HL-60/S4 treated with phorbol 12-myristate 13-acetate at 8.2 ng/mL for 4 days and 3 days (cell line): Measurements from ENCODE around the gene UBE3B.

Experiments
- in situ Hi-C: fragments of 300-500 bp; cut with MboI; formaldehyde crosslinking; loops from 2 replicates; pipeline ENCODE4 v1.15.0; 2022; ENCODE audit warnings: low sequenced_read_pairs

Gene UBE3B

DNA sequence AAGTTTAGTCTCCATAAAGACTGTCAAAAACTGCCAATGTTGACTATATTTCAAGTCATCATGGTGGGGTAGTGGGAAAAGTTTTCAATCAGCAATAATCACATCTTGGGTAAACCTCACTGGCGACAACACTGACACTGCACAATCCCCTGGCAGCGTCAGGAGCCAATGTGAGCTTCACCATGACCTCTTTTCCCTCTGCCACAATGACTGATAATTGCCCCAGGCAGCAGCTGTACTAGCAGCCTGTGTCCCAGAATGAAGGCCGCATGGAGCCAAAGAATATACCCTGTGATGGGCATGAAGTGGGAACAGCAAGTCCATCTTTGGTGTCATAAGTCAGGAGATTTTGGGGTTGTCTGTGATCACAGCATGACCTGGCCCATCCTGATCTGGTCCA, 90.5 kb downstream of the UBE3B start:
- in situ Hi-C loops = no loop called here

DNA sequence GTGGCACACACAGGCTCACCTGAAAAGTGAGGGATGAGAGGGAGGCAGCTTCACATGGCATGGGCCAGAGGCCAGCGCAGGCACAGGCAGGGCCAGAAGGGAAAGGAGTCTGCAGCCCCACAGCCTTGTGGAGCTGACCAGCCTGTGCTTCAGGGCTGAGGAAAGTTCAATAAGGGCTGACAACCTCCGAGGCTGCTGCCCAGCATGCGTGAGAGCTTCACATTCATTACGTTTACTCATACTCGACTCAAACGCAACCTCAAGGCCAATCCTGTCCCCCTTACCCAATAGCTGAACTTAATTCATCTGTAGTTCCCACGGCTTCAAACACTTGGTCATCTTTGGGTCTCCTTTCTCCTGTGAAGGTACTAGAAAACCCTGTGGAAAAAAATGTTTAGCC, 91.1 kb downstream of the UBE3B start:
- in situ Hi-C loops = no loop called here

DNA sequence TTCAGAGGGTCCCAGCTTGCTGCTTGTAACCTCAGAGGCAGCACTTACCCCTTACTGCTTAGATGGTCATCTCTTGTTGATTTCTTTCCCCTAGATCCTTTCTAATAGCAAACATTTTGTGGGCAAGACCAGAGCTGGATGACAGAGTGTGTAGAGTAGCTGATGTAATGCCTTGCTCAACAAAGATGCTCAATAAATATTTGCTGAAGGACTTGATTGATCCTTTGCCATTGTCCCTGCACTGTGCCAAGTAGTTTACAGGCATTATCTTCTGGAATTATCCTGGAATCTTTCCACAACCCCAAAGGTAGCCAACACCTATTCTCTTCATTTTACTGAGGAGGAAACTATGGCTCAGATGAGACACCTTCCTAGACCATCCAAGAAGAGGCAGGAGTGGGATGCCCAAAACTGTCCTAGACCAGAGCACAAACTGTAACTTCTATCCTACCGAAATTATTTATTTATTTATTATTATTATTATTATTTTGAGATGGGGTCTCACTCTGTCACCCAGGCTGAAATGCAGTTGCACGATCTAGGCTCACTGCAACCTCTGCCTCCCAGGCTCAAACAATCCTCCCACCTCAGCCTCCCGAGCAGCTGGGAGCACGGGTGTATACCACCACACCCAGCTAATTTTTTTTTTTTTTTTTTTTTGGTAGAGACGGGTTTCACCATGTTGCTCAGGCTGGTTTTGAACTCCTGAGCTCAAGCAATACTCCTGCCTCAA, 94.5 kb downstream of the UBE3B start:
- in situ Hi-C loops = no loop called here

DNA sequence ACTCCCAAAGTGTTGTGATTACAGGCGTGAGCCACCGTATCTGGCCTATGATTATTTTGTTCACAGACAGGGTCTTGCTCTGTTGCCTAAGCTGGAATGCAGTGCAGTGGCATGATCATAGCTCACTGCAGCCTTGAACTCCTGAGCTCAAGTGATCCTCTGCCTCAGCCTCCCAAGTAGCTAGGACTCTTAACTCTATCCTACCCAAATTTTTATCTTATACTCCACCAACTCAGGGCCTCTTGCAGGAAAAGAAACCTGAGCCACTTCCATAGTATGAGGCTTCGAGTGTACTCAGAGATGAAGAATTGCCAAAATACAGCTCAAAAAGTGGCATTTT, 95.0 kb downstream of the UBE3B start:
- in situ Hi-C loops = no loop called here

DNA sequence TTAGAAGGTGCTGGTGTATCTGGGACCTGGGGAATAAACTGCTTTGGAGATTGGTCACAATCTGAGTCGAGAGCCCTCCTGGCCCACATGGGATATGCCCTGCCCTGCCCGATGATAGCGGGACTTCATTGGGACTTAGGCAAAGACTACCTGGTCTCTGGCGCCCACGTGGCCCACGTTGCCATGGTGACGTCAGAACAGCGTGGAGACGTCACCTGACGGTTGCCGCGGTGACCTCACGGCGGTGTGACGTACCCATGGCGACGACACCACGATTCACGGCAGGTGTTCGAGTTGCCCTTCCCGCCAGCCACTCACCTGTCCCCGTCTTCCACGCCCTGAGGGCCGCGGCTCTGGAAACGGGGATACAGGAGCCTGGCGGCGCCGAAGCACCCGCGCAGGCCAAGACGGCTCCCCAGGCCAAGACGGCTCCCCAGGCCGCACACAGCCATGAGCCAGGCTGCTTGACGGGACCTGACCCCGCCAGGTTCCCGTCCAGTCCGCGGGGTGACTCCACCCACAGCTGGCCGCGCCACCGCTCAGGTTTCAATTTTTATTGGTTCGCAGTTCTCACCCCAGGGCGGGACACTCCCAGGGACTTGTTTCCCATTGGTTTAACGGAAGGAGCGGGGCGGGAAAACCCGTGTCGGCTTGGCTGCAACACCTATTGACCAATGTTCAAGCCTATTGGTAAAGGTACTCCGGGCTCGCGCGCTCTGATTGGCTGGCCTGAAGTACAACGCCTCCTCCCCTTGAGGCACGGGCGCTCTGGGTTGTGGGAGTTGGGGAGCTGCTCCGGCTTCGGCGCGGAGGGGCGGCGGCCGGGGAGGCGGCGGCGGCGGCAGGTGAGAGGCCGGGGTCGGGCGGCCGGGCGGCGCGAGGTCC, 95.8 kb downstream of the UBE3B start, which contains the start of the genes MMAB and MVK:
Gene MMAB, minus strand, starts transcription at position 476 of the 885 bp plus-strand sequence. Its CDS starts 24 bp downstream, at position 452.
Gene MVK, plus strand, starts transcription at position 766 of the 885 bp plus-strand sequence. CDS start 1,029 bp downstream, outside the sequence.
- in situ Hi-C loops = no loop called here

DNA sequence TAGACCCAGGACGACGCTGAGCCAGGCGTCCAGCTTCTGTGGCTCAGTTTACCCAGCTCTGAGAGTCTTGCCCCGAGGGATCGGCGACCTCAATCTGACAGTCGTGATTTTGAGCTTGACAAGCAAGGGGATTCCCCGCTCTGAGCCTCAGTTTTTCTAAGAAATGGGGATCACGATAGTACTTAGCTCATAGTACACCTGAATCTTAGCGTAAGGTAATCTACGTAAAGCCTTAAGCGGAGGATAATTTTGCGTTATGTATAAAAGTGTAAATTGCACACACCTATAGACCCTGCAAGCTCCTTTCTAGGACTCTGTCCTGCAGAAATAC, 96.4 kb downstream of the UBE3B start:
- in situ Hi-C loops = no loop called here

DNA sequence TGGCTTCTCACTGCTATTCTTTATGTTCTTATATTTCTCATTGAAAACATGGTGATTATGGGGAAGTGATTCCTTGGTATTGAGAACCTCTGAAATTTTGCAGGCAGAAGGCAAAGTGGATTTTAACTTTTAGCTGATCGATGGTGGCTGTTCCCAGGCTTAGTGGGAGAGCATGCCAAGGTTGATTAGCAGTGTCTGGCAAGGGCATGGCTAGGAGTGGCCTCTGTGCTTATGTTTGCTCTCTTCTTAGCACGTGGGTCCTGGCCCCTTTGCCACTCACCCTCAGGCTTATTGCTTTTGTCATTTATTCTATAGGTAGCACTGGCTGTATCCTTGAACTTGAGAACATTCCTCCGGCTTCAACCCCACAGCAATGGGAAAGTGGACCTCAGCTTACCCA, 98.2 kb downstream of the UBE3B start:
- in situ Hi-C loops = no loop called here

DNA sequence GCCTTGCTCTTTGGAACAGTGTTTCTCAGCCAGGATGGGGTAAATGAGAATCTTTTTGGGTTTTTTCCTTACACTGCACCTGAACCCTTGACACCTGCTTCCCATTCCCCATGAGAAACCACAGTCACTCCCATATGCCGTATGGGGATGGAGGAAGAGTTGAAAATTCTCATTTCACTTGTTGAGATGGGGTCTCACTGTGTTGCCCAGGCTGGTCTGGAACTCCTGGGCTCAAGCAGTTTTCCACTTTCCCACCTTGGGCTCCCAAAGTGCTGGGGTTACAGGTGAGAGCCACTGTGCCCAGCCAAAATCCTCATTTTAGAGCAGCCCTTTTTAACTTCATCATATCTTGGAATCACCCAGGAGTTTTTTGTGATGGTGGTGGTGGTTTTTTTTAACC, 99.9 kb downstream of the UBE3B start:
- in situ Hi-C loops = no loop called here

DNA sequence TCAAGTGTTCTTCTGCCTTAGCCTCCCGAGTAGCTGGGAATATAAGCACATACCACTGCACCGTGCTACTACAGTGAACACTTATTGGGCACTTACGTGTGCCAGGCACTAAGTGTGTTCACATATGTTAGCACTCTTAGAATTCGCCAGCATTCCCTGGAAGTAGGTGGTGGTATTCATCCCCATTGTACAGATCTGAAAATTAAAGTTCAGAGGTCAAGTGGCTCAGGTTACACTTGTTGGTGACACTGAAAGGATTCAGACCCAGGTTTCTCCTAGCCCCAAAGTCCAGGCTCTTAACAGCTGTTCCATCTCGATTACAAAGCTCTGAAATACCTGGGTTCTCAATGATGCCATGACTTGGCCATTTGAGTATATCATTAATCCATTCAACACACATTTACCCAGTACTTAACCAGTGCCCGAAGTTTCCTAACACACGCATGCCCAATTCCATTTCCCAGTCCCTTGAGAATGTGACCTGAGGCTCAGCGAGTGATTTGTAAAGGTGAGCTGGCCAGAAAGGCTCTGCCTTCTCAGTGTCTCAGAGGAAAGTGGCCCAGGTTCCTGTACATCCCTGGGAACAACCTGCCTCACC, 101.0 kb downstream of the UBE3B start:
- in situ Hi-C loops = no loop called here

DNA sequence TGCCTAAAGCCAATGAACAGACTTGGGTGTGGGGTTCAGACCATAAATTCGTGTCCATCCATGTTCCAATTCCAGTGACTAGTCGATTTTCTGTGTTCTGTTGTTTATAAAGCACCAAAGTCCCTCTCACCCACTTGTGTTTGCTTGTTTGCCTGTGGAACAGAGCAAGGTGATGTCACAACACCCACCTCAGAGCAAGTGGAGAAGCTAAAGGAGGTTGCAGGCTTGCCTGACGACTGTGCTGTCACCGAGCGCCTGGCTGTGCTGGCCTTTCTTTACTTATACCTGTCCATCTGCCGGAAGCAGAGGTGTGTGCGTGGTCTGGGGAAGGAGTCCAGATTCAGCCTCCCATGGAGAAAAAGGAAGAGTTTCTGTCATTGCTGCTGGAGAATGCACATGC, 102.2 kb downstream of the UBE3B start:
- in situ Hi-C loops = no loop called here

DNA sequence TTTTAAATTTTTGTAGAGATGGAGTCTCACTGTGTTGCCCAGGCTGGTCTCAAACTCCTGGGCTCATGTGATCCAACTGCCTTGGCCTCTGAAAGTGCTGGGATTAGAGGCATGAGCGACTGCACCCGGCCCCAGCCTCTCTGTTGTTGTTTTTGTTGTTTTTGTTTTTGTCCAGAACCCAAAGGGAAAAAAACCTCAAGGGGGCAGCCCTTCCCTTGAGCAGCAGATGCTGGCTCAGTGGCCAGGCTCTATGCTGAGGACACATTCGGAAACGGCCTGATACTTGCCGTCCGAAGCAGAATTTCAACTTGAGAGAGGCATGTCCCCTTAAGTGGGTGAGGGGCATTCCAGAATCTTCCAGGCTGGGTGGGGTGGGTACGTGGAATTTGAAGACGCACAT, 102.8 kb downstream of the UBE3B start:
- in situ Hi-C loops = no loop called here

DNA sequence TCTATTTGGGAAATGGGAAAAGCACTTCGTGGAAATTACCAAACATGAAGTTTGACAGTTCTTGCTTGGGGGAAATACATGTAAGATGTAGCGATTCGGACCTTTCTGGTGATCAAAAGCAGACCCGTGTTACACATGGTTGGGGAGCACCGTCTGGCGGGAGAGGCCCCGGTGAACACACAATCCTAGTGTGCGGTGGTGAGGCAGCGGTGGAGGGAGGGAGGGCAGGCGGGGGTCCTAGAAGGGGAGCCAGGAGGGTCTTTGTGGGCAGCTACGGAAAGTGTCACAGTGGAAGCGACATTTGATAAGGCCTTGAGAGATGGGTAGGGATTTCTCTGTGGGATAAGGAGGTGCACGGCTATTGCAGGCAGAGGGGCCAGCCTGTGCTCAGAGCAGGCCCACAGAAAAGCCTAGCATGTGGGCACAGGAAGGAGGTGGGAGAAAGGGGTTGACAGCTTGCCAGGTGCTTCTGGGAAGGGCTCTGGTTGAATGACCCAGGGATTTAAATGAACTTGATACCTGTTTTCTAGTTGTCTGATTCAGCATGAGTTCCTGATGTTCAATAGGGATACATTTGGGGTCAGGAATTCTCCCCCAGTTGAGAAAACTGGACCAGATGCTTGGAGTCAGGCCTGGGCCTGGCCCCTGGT, 103.4 kb downstream of the UBE3B start:
- in situ Hi-C loops = no loop called here

DNA sequence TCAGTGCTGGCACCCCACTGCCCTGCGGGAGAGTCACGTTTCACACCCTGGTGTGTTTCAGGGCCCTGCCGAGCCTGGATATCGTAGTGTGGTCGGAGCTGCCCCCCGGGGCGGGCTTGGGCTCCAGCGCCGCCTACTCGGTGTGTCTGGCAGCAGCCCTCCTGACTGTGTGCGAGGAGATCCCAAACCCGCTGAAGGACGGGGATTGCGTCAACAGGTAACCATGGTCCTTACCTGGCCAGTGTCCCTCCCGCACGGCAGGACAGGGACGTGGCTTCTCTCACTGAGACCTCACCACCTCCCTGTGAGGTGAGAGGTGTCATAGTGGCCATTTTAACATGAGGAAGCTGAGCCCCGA, 103.9 kb downstream of the UBE3B start:
- in situ Hi-C loops = no loop called here

DNA sequence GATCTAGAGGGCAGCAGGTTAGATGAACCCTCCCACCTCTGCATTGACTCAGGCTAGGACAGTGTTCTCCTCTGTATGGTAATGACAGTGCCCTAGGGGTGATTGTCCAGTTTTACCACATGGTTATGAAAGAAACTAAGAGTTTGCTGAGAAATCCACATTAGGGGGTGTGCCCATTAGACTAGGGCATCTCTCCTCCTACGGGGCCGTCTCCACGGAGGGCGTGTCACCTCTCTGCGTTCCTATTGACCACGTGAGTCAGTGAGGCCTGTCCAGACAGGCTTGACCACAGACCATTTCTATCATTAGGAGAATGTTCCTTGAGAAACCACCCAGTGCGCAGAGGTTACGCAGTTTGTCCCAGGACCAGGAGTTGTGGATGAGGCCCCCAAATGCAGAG, 104.4 kb downstream of the UBE3B start:
- in situ Hi-C loops = no loop called here

DNA sequence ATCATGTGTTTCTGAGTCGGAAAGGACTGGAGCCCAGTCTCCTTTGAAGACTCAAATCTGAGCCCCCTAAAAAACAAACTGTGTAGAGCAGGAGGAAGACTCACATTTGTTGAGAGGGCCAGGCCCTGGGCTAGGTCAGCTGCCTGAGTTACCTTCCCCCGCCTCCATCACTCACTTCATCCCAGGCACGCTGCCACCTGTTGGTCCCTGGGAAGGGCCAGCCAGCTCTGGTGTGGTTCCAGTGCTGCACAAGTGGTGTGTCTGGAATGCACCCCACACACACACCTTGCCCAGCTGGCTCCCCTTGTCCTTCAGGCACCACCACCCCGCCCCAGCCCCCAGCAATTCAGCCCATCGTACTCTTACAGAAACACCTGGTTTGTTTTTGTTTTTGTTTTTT, 105.2 kb downstream of the UBE3B start:
- in situ Hi-C loops = no loop called here

DNA sequence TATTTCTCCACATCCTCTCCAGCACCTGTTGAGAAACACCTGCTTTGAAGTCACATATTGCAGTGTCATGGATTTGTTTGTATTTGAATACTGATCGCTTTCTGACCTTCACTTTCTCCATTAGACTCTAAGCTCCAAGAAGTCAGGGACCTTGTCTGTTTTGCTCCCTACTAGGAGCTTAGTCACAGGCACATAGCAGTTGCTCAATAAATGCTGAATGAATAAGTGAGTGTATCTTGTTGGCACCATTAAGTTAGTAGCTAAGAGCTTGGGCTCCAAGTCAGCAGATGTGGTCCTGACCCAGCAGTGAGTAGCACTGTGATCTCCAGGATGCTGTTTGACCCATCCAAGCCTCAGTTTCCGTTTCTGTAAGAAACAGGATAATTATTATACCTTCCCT, 106.3 kb downstream of the UBE3B start:
- in situ Hi-C loops = no loop called here
